ENCODE results near the gene PRTFDC1.

The PRTFDC1 gene

DNA sequence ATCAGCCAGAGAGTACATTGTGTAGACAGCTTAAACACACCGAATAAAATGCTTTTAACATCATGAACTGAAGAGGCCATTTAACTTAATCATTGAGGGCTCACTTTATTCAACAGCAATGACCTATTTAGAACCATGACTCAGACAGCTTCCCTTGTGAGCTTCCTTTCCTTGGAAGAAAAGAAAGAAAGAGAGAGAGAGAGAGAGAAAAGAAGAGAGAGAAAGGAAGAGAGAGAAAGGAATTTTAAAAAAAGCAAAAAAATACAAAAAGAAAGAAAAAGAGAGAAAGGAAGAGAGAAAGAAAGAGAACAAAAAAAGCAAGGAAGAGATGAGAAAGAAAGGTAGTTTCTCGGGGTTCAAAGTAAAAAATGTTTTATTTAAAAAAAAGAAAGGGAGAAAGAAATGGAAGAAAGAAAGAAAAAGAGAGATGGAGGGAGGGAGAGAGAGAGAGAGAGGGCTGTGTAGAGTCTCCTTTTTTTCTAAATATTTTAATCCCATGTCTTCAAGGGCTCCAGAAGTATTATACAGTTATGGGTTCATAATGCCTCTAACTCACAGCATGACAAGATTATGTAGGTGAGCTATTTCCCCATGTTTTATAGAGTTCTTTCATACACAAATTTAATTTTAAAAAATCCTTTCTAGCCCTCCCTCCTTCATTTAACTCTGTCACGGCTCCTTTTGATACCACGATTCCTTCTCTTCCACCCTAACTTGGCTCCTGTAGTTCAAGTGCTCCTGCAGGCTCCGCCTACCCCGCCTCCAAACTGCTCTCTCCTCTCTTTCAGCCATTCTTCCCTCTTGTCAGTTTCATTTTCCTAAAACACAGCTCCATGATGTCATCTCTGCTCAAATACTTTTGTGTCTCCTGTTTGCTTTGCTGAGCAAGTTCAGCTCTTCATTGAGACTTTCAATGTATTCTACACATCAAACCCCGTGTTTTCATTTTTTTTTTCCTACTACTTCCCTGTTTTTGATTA lies 85.5 kb downstream of the PRTFDC1 start:
- Histone ChIP-seq H3K4me3 (IDR thresholded peaks at IDR 0.05; ENCODE audit: insufficient read depth, low read depth, low read length) (no peak overlapping the region), H4K20me1 (ENCODE audit: insufficient read depth) (no peaks in the 10 kb centered on the region), H3K27ac (no peak overlapping the region), H3K4me1 (ENCODE audit: low read depth, poor library complexity, severe bottlenecking) (peaks cover 7% of the 10 kb centered on the region), H3K4me2 (no peak overlapping the region), H3K79me2 (ENCODE audit: insufficient read depth, low read depth) (no peaks in the 10 kb centered on the region), H3K9ac (no peak overlapping the region), H3K36me3 (ENCODE audit: insufficient read depth) (no peaks in the 10 kb centered on the region), H3K27me3 (ENCODE audit: insufficient read depth, low read depth) (no peaks in the 10 kb centered on the region), H2AFZ (ENCODE audit: low read depth) (no peak overlapping the region)
- TF ChIP-seq, protein P1, sequence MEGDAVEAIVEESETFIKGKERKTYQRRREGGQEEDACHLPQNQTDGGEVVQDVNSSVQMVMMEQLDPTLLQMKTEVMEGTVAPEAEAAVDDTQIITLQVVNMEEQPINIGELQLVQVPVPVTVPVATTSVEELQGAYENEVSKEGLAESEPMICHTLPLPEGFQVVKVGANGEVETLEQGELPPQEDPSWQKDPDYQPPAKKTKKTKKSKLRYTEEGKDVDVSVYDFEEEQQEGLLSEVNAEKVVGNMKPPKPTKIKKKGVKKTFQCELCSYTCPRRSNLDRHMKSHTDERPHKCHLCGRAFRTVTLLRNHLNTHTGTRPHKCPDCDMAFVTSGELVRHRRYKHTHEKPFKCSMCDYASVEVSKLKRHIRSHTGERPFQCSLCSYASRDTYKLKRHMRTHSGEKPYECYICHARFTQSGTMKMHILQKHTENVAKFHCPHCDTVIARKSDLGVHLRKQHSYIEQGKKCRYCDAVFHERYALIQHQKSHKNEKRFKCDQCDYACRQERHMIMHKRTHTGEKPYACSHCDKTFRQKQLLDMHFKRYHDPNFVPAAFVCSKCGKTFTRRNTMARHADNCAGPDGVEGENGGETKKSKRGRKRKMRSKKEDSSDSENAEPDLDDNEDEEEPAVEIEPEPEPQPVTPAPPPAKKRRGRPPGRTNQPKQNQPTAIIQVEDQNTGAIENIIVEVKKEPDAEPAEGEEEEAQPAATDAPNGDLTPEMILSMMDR (conservative IDR thresholded peaks at IDR 0.05; ENCODE audit: low read depth, low read length) = no peak

DNA sequence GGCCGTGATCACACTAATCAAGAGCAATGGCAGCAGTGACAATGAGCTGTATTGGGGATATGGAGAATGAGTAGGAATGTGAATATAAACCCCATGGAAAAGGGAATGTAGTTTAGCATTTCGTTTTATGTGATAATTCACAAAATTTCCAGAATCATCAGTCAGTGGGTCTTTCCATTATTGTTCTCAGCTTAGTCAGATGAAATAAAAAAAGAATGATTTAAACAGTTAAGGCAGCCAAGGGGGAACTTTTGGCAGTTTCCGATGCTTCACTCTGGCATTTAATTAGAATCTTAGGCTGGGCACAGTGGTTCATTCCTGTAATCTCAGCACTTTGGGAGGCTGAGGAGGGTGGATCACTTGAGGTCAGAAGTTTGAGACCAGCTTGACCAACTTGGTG lies 86.6 kb downstream of the PRTFDC1 start:
- Histone ChIP-seq H3K9ac (no peak overlapping the region), H4K20me1 (ENCODE audit: insufficient read depth) (no peaks in the 10 kb centered on the region), H3K27ac (no peak overlapping the region), H3K79me2 (ENCODE audit: insufficient read depth, low read depth) (no peaks in the 10 kb centered on the region), H3K36me3 (ENCODE audit: insufficient read depth) (no peaks in the 10 kb centered on the region), H3K27me3 (ENCODE audit: insufficient read depth, low read depth) (no peaks in the 10 kb centered on the region), H3K4me2 (no peak overlapping the region), H2AFZ (ENCODE audit: low read depth) (no peak overlapping the region), H3K4me3 (IDR thresholded peaks at IDR 0.05; ENCODE audit: insufficient read depth, low read depth, low read length) (no peak overlapping the region), H3K4me1 (ENCODE audit: low read depth, poor library complexity, severe bottlenecking) (peaks cover 5% of the 10 kb centered on the region)
- TF ChIP-seq, protein P1 (conservative IDR thresholded peaks at IDR 0.05; ENCODE audit: low read depth, low read length) = no peak

DNA sequence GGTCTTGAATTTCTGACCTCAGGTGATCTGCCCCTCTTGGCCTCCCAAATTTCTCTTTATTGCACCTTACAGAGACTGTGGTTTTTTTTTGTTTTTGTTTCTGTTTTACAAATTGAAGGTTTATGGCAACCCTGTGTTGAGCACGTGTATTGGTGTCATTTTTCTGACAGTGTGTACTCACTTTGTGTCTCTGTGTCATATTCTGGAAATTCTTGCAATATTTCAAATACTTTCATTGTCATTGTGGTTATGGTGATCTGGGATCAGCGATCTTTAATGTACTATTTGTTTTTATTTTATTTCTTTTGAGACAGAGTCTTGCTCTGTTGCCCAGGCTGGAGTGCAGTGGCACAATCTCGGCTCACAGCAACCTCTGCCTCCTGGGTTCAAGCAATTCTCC lies 89.8 kb downstream of the PRTFDC1 start:
- Histone ChIP-seq H3K36me3 (ENCODE audit: insufficient read depth) (no peaks in the 10 kb centered on the region), H3K79me2 (ENCODE audit: insufficient read depth, low read depth) (no peaks in the 10 kb centered on the region), H2AFZ (ENCODE audit: low read depth) (no peak overlapping the region), H3K4me3 (IDR thresholded peaks at IDR 0.05; ENCODE audit: insufficient read depth, low read depth, low read length) (no peak overlapping the region), H4K20me1 (ENCODE audit: insufficient read depth) (no peaks in the 10 kb centered on the region), H3K4me1 (ENCODE audit: low read depth, poor library complexity, severe bottlenecking) (peaks cover 5% of the 10 kb centered on the region), H3K9ac (no peak overlapping the region), H3K27me3 (ENCODE audit: insufficient read depth, low read depth) (no peaks in the 10 kb centered on the region), H3K27ac (no peak overlapping the region), H3K4me2 (no peak overlapping the region)
- TF ChIP-seq, protein P1 (conservative IDR thresholded peaks at IDR 0.05; ENCODE audit: low read depth, low read length) = no peak

DNA sequence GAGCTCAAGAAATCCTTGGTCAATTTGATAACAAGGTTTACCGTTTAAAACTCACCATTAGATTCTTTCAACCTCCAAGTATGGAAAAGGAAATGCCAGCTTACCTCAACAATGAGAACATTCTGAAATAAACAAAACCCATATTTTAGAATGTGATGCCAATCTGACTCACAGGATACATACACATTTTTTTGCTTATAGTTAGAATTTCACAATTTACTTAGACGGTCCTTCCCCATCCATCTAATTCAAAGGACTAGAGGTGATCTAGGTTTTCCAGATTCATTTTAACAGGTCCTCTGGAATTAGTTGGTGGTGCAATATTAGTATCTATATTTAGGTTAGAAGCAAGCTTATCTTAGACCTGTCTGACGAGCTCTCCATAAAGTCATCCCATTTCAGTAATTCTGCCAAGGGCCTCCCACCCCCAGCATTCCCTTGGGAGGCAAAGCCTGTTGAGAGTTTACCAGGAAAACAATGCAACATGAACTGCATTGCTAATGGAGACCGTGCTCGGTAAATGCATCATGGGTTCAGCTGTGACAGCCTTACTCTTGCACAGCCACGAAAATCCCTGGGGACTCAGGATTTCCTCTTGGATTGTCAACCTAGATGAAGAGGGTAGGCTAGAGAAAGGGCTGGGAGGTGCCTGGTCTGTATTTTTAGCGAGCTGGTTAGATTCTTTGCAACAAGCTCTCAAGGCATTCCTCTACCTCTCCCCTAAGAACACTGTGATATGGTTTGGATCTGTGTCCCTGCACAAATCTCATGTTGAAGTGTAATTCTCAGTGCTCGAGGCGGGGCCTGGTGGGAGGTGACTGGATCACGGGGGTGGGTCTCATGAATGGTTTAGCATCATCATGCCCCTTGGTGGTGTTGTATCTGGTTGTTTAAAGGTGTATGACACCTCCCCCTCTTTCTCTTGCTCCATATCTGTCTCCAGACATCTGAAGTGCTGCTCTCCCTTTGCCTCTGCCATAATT lies 93.8 kb downstream of the PRTFDC1 start:
- TF ChIP-seq, protein P1 (conservative IDR thresholded peaks at IDR 0.05; ENCODE audit: low read depth, low read length) = no peak
- no peaks in the 10 kb centered on the region for H4K20me1 ChIP-seq (ENCODE audit: insufficient read depth)
- no peak overlapping the region for H2AFZ ChIP-seq (ENCODE audit: low read depth)
- H3K27ac ChIP-seq = no peak overlapping the region
- no peaks in the 10 kb centered on the region for H3K79me2 ChIP-seq (ENCODE audit: insufficient read depth, low read depth)
- H3K36me3 ChIP-seq (ENCODE audit: insufficient read depth) = no peaks in the 10 kb centered on the region
- H3K9ac ChIP-seq = no peak overlapping the region
- no peaks in the 10 kb centered on the region for H3K4me1 ChIP-seq (ENCODE audit: low read depth, poor library complexity, severe bottlenecking)
- H3K4me3 ChIP-seq (IDR thresholded peaks at IDR 0.05; ENCODE audit: insufficient read depth, low read depth, low read length) = no peak overlapping the region
- H3K4me2 ChIP-seq = no peak overlapping the region
- H3K27me3 ChIP-seq (ENCODE audit: insufficient read depth, low read depth) = no peaks in the 10 kb centered on the region

Measured in KMS-11 (cell line).